ENCODE data around the gene FOSB. TPM values are rescaled to one million over a fixed set of nuclear protein-coding genes. Genes with fewer than 3 reads are reported as not detected.

Gene FOSB
- total RNA-seq, 1 experiment from 2014 or later, result 2.3 TPM

GRCh38 chr19:45496349-45496953 is 28.7 kb downstream of the FOSB start (continued):
- TF ChIP-seq ZMAT4 (CRISPR knock-in tag; IDR thresholded peaks at IDR 0.05) (no peak), GABPB1 (CRISPR knock-in tag; IDR thresholded peaks at IDR 0.05) (peak; percentile 24; the same call in 1 of the 2 replicates), FOXP4 (CRISPR knock-in tag; IDR thresholded peaks at IDR 0.05) (peak; percentile 96), PREB (CRISPR knock-in tag; IDR thresholded peaks at IDR 0.05; ENCODE audit: borderline replicate concordance) (no peak), ZNF671 (CRISPR knock-in tag; IDR thresholded peaks at IDR 0.05) (no peak), NFYB (CRISPR knock-in tag; conservative IDR thresholded peaks at IDR 0.05; ENCODE audit: low read depth) (peak; percentile 27; the same call in 1 of the 2 replicates), ZNF219 (CRISPR knock-in tag; IDR thresholded peaks at IDR 0.05; ENCODE audit: borderline replicate concordance) (peak; percentile 91), CTCF (IDR thresholded peaks at IDR 0.05) (no peak), IRF1 (CRISPR knock-in tag; IDR thresholded peaks at IDR 0.05) (no peak), ZNF138 (CRISPR knock-in tag; conservative IDR thresholded peaks at IDR 0.05) (no peak), CREM (CRISPR knock-in tag; IDR thresholded peaks at IDR 0.05) (no peak), SOX15 (CRISPR knock-in tag; IDR thresholded peaks at IDR 0.05) (no peak), HMGXB4 (CRISPR knock-in tag; IDR thresholded peaks at IDR 0.05) (0 out of 2 replicates have a peak, but pooled peaks have one; percentile 47), OVOL2 (CRISPR knock-in tag; IDR thresholded peaks at IDR 0.05; ENCODE audit: borderline replicate concordance) (no peak), MXD4 (CRISPR knock-in tag; IDR thresholded peaks at IDR 0.05; ENCODE audit: borderline replicate concordance) (no peak), E2F1 (CRISPR knock-in tag; IDR thresholded peaks at IDR 0.05) (peak; percentile 31; the same call in 1 of the 2 replicates), PRRX2 (CRISPR knock-in tag; IDR thresholded peaks at IDR 0.05) (no peak), AR (CRISPR knock-in tag; IDR thresholded peaks at IDR 0.05) (no peak), NR1H2 (CRISPR knock-in tag; IDR thresholded peaks at IDR 0.05) (no peak), ZNF532 (CRISPR knock-in tag; IDR thresholded peaks at IDR 0.05; ENCODE audit: borderline replicate concordance) (no peak), CBFB (CRISPR knock-in tag; IDR thresholded peaks at IDR 0.05; ENCODE audit: low read depth) (peak; percentile 50; the same call in 1 of the 2 replicates), ZNF232 (CRISPR knock-in tag; IDR thresholded peaks at IDR 0.05) (peak; percentile 96), FOXJ3 (CRISPR knock-in tag; IDR thresholded peaks at IDR 0.05; ENCODE audit: borderline replicate concordance) (no peak)
